ENCODE measurements around the gene AREL1.

AREL1 gene

DNA sequence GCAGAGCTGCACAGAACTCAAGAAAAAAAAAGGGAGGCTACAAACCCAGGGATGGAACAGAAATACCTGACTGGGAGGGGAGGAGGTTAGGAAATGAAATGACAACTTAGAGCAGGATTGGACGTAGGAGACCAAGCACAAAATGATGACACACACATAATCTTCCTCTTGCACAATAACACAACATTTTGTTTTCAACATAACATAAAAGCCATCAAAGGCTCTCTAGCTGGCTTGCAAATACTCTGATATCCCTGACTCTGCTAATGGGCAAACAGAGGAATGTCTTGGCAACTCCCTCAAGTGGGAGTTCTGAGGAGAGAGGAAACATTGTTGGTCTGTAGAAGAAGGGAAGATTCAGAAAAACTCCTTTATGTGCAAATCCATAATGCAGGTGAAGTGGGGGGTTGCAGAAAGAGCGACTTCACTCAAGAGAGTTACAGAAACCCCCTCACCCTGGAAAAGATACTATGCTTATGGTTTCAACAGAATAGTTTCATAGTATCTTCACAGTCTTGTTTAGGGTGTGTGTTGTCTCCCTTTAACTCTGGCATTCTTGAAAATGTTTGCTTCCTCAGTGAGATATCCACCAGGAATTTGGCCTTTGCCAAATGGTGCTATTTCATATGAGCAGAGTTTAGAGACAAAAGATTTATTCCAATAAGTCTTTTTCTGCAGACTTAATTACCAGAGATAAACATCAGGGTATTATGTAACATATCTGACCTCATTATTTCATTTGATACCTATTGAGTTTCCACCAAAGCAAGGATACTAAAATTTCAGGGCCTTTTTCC lies 57.1 kb downstream of the AREL1 start:
- DNase-seq = no peak

DNA sequence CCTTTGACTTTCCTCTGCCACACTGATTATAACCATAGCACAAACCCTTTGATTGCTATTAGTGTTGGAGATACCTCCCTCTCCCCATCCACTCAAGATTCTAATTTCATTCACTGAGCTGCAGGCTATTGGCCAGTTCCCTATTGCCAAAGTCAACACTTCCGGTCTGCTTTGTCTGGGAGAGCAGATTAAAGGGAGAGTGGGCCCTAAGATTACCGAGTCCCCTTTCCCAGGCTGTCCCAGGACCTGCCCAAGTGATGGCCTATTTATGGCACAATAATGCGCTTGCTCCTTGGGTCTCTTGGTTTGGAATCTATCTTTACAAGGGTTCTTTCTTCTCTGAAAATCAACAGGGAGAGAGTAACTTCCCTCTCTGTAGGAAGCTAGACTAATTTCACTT lies 57.9 kb downstream of the AREL1 start:
- DNase-seq = no peak

DNA sequence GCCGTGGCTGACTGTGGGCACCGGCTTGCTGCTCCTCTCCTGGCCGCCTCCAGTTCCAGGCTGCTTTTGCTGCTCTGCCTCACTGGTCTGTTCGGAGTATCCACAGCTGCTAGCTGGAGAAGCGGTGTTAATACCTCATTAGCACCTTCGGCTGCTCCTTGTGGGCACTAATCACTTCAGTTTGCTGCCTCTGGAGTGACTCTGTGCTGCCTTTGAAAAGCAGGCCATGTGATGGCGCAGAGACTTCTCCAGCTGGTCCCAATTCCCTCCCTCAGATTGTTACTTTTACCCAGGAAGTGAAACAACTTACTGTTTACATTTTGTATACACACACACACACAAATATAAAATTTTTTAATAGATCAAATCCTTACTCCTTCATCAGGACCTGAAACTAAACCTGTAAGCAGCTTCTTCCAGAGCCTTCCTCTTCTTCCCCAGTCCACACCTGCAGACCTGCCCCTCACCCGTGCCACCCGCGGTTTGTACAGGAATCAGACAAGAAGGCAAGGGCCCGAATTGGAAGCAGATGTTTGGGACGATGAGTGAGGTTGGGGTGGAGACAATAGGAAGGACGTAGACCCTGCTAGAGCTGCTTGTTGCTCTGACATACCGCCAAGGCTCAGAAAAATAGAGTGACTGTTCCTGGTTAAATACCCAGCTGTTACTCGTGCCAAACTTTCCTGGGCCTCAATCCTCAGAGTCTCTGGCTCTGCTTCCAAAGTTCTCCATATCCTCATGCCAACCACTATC lies 59.3 kb downstream of the AREL1 start:
- no peak for DNase-seq

DNA sequence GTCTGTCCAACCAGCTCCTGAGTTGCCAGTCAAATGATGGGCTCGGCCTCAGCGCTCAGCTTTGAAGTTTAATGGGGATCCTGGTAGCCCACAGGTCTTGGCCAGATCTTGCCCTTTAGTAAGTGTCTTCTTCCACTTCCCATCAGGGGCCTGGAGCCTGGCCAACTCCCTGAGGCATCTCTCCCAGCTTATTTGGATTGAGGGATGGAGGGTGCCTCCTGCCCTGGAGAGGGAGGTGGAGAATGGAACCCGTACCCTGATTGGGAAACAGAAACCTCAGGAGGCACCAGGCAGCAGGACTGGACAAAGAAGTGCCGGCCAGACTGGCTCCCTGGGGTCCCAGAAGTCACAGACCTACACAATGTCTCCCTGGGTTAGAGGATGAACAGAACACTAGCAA lies 60.3 kb downstream of the AREL1 start:
- DNase-seq = no peak

DNA sequence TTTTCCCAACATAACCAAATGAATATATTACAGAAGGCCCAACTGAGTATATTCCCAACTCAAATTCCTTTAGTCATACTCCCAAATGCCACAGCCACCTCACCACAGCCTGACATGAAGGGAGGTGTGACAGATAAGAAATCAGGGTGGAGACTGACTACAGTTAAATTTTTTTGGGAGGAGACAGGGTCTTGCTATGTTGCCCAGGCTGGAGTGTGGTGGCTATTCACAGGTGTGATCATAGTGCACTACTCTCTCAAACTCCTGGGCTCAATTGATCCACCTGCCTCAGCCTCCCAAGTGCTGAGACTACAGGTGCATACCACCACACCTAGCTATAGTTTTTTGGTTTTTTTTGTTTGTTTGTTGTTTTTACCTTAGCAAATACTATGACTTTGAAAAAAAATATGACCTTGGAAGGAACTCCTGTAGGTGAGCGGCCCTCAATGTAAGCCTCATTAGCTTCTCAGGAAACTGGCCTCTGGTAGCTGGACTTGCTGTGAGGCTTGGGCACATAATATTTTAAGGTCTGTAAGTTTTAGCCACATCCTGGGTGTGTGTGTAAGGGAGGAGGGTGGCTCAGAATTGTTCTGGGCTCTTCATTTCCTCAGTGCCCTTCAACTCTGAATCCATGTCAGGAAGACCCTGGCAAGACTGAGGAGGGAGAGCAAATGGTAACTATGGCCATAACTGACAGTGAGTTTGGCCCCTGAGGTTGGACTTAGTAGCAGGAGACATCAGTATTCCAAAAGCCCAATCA lies 61.8 kb downstream of the AREL1 start:
- DNase-seq = no peak

DNA sequence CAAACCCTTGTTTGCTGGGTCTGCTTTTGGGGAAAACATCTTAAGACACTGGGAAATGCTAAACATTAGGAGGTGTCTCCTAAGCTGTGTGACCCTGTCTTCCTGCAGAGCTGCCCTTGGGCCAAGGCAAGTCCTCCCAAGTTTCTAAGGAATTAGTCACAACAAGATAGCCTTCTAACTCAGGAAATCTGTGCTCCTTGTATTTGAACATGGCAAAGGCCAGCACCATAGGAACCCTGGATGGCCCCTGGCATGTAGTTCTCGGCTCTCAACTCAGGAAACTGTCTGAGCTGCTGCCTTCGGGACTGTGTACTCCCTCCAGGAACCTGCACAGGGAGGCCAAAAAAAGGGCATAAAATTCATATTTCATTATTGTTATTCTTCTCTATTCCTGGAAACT lies 63.2 kb downstream of the AREL1 start:
- no peak for DNase-seq

DNA sequence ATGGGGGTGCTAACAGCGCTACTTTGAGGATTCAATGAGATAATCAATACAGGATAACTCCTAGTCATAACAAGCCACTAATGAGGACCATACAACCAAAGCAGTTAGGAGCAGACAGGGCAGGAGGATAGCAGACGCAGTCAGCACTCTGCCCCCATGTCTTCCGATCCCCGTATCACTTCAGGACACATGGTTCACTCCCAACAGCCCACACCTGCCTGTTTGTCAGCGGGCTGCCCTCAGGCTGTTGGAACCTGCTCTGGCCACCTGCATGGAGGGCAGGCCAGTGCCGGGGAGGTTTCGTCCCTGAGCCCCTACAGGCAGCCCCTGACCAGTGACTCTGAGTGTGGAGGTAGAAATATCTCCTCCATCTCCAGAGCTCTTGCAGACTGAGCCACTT lies 63.7 kb downstream of the AREL1 start:
- DNase-seq = no peak

DNA sequence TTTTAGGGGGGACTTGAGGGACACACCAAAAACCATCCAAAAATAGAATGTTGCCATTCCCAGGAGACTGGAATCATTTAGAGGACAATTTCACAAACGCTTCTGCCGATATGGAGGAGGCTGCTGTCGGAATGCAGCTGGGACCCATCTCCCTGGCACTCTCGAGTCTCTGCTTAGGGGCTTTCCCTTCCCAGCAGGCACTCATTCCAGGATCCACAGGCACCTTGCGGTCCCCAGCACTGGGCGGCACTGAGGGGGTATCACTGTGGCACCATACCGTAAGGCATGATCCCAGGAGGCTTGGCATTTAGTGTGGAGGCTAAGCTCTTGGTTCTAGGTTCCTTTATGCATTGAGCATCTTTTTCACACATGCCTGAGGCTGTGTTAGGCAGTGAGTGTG lies 64.3 kb downstream of the AREL1 start:
- no peak for DNase-seq

DNA sequence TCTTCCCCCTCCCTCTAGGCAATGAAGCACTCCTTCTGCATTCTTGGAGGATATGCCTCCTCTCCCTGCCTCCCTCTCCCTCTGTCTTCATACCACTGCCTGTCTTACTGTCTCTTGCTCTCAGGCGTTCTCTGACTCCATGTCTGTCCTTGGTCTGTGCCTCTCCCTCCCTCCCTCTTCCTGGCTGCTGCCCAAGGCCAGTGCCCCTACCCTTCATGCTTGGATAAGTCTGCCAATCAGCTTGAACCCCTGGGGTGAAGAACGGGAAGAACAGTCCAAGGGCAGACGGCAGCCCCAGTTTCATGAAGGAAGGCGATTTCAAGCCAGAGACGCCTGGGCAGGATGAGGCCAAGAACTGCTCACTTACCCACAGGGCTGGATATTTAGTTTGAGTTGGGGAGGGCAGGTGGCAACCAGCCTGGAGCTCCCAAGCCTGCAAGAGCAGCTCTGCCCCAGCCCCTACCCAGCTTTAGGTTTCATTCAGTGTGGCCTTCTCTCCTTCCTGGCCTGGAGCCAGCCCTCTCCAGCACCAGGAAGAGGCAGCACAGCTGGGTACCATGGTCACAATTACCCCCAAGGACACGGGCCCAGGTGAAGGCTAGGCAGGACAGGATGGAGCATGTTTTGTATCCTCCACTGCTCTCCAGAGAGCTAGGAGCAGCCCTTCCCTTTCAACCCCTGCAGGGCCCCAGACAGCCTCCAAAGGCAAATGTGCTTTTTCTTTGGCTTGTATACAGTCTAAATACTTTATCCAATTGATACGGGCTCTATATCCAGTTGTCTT lies 65.0 kb downstream of the AREL1 start:
- no peak for DNase-seq

DNA sequence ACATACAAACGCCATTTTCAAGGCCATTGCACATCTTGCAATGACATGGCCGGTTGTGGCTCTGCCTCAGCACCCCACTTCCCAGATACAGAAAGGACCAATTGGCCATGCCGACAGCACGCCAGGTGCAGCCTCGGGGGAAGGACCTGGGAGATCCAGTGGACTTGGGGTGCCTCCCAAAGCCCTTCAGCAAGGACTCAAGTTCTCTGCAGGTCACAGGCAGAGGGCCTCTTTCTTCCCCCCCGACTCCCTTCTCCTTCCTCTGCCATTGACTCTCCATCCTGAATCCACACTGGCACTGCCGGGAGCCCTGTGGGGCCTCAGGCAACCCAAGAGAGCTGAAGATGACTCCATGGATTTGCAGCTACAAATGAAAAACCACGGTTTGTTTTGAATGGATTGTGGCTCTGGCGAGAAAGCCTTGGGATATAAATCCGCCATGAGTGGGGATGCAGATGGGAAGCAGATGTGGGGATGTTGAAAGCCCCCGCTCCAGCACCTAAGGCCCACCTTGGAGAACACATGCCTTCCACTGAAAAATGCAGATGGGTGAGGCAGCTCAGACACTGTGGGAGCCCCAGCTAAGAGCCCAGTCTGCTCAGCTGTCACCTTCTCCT lies 65.7 kb downstream of the AREL1 start:
- no peak for DNase-seq

DNA sequence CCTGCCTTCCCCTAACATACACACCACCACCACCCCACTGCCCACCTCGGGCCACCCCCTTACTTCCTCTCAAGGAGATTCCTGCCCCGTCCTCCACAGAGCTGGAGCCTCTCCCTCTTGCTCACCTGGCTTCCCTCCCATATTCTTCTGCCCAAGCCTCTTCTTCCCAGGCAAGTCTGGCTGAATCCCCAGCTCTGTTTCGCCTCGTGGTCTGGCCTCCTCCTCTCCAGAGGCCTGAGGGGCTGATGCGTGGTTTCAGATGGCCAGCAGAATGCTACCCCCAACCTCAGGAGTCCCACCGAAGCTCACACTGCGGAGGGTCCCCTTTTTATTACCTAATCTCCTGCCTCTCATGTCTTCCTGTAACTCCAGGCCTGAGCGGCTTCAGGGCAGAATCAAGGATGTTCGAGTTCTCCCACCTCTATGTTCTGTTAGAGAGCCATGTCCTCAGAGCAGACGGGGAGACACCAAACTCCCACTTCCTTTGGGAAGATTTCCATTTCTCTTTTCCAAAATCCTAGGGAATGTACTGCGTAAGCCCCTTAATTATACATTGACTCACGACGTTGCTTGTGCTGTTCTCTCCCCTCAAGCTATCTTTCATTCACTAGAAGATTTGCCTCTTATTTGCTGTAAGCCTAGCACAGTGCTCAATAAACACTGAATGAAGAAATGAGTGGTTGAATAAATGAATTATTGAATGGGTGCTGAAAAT lies 67.0 kb downstream of the AREL1 start:
- no peak for DNase-seq

DNA sequence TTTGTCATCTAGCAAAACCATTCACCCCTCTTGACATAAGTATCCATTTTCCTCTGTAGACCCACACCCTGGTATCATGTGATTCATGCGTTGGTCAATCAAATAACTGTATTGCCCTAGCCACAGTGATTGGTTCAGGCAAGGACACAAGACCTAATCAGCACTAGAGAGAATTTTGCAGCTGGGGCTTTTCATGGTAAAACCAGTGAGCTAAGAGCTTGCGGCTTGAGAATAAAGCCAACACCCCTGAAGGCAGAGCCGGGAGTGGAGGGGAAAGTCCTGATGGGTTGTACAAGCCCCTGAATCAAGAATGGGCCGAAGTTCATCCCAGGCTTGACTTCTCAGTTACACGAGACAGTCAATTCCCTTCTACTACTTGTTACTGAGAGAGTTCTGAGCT lies 67.6 kb downstream of the AREL1 start:
- DNase-seq = no peak

DNA sequence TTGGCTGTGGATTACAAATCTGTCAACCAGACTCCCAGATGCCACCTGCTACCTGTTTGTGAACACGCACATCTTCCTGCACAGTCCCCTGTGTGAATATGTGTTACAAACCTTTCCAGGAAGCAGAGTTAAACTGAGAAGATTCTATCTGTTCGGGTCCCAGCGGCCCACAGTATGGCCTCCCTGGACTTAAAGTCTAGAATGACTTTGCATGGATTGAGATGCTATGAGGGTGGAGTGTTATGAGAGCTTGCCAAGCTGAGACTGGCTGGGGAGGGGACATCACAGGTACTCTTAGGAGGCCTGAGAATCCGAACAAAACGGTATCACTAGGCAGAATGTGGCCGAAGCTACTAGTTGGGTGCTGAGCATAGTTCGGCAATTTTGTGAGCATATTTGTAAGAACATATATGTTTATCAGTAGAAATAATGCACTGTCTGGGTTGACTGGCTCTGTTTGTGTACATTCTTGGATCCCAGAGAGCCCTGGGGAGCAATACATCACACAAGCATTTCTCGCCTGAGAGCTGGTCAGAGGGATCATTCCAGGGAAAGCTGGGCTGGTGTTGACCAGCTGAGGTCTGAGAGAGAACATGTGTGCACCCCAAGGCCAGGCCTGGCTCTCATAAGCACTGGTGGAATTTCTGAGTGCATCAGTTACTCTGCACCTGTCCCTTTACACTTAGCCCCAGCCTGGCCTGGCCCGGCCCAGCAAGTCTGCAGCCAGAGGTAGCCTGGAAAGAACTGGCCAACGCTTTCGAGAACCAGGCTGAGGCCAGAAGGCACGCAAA lies 71.1 kb downstream of the AREL1 start:
- DNase-seq = no peak

DNA sequence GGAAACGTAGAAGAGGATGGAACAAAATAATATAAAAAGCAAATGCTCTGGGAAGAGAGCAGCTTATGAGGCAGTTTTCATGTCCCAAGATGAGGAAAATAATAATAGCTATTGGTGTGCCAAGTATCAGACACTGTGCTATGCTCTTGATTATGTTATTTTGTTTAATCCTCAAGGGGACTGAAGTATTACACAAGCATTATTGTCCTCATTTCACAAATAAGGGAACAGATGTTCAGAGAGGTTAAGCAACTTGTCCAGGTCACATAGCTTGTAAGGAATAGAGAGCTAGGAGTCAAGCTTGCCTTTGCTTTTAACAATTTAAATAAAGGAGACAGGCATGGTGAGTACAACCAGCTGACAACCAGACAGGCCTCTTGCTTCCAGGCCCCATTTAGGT lies 73.9 kb downstream of the AREL1 start:
- DNase-seq = no peak

DNA sequence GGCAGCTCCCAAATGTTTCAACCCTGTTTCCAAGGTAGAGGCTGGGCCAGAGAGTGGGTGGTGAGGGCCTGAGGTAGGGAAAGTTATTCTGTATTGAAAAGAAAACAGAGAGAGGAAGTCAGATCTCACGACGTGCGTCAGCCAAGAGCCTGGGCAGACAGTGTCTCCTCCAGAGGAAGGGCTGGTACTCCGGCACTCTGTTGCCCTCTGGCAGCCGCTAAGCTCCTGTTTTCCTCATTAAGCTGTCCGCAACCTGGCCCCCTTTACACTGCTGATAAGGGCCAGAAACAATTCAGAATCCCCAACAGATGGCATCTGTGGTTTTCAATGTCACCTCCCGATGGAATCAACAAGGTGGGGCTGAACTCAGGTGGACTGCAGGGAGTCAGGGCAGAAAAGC lies 74.8 kb downstream of the AREL1 start:
- peak; percentile 26 for DNase-seq

DNA sequence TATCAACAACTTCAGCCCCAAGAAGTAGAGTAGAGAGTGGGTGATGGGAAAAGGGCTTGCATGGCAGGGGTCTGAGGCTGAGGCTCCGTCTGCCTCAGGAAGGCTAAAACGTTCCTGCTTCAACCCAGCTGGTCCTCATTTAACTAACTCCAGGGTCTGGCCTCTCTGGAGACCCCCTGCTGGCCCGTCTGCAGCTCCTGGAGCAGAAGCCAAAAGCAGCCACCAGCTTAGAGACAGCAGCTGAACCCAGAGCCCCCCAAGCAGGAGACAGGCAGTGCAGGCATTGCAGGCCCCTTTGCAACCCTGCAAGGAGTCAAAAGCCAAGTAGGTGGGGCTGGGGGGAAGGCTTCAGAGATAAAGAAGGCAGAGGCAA lies 75.7 kb downstream of the AREL1 start:
- DNase-seq = no peak

DNA sequence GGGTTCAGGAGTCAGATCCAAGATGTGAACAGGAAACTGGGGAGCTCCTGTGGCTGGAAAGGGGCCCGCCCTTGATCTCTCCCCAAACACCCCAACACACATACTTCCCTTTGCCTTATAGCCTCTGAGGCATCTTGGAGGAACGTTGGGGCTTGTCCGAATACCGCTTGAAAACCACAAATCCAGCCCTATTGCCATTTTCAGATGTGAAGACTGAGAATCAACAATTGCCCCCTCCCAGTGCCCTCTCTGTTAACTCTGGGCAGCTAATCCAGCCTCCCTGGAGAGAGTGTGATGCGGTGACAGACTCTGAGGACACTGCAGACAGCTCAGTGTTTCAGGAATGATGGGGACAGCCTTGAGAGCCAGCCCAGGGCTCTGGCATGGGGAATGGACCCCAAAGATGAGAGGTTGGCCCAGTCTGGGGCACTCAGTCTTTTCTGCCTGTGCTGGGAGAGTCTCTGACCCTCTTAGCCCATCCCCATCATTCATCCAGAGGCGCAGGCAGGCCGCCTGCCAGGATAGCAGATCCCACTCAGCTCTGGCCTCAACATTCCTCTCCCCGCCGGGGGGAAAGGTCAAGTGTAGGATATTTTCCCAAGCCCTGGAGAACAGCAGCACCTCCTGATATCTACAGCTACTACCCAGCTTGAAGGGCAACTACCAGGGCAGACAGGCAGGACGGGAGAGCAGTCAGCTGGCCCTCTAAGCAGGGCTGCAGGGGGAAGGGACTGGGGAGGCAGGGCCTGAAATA lies 76.3 kb downstream of the AREL1 start:
- no peak for DNase-seq

DNA sequence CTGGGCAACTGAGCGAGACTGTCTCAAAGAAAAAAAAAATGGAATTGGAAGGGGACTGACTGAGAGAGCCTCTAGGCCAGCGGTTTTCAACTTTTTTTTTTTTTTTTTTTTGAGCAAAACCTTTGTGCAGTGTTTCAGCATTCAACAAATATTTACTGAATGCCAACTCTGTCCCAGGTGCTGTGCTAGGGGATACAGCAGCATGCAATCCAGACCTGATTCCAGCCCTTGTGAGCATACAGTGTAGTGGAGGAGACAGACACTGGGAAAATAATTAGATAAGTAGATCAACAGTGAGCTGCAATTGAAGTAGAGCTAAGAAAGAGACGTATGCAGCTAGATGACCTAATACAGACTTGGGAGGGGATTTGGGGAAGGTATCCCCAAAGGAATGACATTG lies 77.0 kb downstream of the AREL1 start:
- no peak for DNase-seq

DNA sequence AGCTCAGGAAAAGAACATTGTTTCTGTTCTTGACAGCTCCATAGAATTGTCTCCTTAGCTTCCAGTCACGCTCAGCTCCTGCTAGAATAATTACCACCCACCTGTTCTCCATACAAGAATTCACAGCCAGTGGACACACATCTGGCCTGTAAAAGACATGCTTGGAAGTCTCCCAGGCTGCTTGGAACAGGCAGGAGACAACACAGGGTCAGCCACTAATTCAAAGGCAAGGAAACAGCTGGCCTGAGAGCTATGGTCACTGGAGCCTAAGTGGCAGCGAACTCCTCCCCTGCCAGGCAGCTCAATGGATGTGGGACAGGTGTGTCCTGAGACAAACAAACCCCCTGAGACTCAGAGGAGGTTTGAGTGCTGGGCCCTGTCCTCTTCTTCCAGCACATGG lies 77.9 kb downstream of the AREL1 start:
- no peak for DNase-seq

DNA sequence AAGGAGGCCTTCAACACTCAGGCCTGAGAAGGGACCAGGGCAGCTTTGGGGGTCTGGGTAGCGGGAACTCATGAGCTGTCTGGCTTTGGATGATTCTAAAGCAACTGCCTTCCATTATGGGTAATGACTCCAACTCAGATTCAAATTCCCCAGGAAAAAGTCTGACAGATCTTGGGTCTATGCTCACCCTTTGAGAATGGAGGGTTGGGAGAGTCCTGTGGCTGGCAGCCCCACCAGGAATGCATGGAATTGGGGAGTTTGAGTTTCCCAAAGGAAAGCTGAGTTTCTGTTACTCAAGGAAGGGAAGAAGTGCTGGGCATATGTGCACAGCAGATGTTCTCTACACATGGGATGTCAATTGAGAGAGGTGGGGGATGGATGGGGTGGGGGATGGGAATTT lies 78.4 kb downstream of the AREL1 start:
- DNase-seq = no peak
